ENCODE data around the gene EGFR.

The EGFR gene

GRCh38 chr7:55099821-55100543, 81.2 kb downstream of the EGFR start:
- H3K4me3 Mint-ChIP-seq = no peak overlapping the region
- H3K27ac Mint-ChIP-seq = no peak overlapping the region
- H3K4me1 Mint-ChIP-seq (ENCODE audit: low read depth) = peaks cover under 1% of the 10 kb centered on the region
- H3K27me3 Mint-ChIP-seq = peaks cover 38% of the 10 kb centered on the region
- H3K36me3 Mint-ChIP-seq (ENCODE audit: low read depth) = no peaks in the 10 kb centered on the region
- H3K9me3 Mint-ChIP-seq = no peaks in the 10 kb centered on the region

- Mint-ChIP-seq H3K4me3 (no peak overlapping the region), H3K9me3 (no peaks in the 10 kb centered on the region), H3K36me3 (ENCODE audit: low read depth) (no peaks in the 10 kb centered on the region), H3K4me1 (ENCODE audit: low read depth) (peaks cover 6% of the 10 kb centered on the region), H3K27me3 (peaks cover 34% of the 10 kb centered on the region), H3K27ac (no peak overlapping the region)
Observed at GRCh38 chr7:55100544-55101327, 81.9 kb downstream of the EGFR start.

- H3K4me1 Mint-ChIP-seq (ENCODE audit: low read depth) = peaks cover 6% of the 10 kb centered on the region
- H3K36me3 Mint-ChIP-seq (ENCODE audit: low read depth) = no peaks in the 10 kb centered on the region
- no peak overlapping the region for H3K4me3 Mint-ChIP-seq
- H3K27me3 Mint-ChIP-seq = peaks cover 34% of the 10 kb centered on the region
- no peak overlapping the region for H3K27ac Mint-ChIP-seq
- no peaks in the 10 kb centered on the region for H3K9me3 Mint-ChIP-seq
Observed at GRCh38 chr7:55101359-55101758, 82.5 kb downstream of the EGFR start.

GRCh38 chr7:55104123-55104522, 85.3 kb downstream of the EGFR start:
- Mint-ChIP-seq H3K9me3 (no peaks in the 10 kb centered on the region), H3K4me3 (no peak overlapping the region), H3K27me3 (peaks cover 50% of the 10 kb centered on the region), H3K36me3 (ENCODE audit: low read depth) (no peaks in the 10 kb centered on the region), H3K4me1 (ENCODE audit: low read depth) (peaks cover 6% of the 10 kb centered on the region), H3K27ac (no peak overlapping the region)

GRCh38 chr7:55104712-55105433, 86.1 kb downstream of the EGFR start:
- H3K9me3 Mint-ChIP-seq = no peaks in the 10 kb centered on the region
- H3K4me1 Mint-ChIP-seq (ENCODE audit: low read depth) = peaks cover 6% of the 10 kb centered on the region
- peaks cover 51% of the 10 kb centered on the region for H3K27me3 Mint-ChIP-seq
- H3K4me3 Mint-ChIP-seq = no peak overlapping the region
- H3K36me3 Mint-ChIP-seq (ENCODE audit: low read depth) = no peaks in the 10 kb centered on the region
- H3K27ac Mint-ChIP-seq = no peak overlapping the region

GRCh38 chr7:55105952-55106351, 87.1 kb downstream of the EGFR start:
- Mint-ChIP-seq H3K36me3 (ENCODE audit: low read depth) (no peaks in the 10 kb centered on the region), H3K27me3 (peaks cover 51% of the 10 kb centered on the region), H3K4me3 (no peak overlapping the region), H3K27ac (no peak overlapping the region), H3K9me3 (no peaks in the 10 kb centered on the region), H3K4me1 (ENCODE audit: low read depth) (peaks cover 6% of the 10 kb centered on the region)

- Mint-ChIP-seq H3K36me3 (ENCODE audit: low read depth) (no peaks in the 10 kb centered on the region), H3K4me1 (ENCODE audit: low read depth) (peaks cover 6% of the 10 kb centered on the region), H3K27ac (no peak overlapping the region), H3K4me3 (no peak overlapping the region), H3K9me3 (no peaks in the 10 kb centered on the region), H3K27me3 (peaks cover 36% of the 10 kb centered on the region)
Observed at GRCh38 chr7:55107946-55108345, 89.1 kb downstream of the EGFR start.

- no peaks in the 10 kb centered on the region for H3K36me3 Mint-ChIP-seq (ENCODE audit: low read depth)
Observed at GRCh38 chr7:55108401-55108800, 89.6 kb downstream of the EGFR start.

GRCh38 chr7:55108818-55109217, 90.0 kb downstream of the EGFR start:
- H3K36me3 Mint-ChIP-seq (ENCODE audit: low read depth) = no peaks in the 10 kb centered on the region
- H3K4me3 Mint-ChIP-seq = no peak overlapping the region
- peaks cover 33% of the 10 kb centered on the region for H3K27me3 Mint-ChIP-seq
- H3K9me3 Mint-ChIP-seq = no peaks in the 10 kb centered on the region
- H3K4me1 Mint-ChIP-seq (ENCODE audit: low read depth) = peaks cover 6% of the 10 kb centered on the region
- no peak overlapping the region for H3K27ac Mint-ChIP-seq

More at GRCh38 chr7:55108401-55108800, 89.6 kb downstream of the EGFR start:
- Mint-ChIP-seq H3K4me1 (ENCODE audit: low read depth) (peaks cover 6% of the 10 kb centered on the region), H3K27ac (no peak overlapping the region), H3K9me3 (no peaks in the 10 kb centered on the region), H3K4me3 (no peak overlapping the region), H3K27me3 (peaks cover 35% of the 10 kb centered on the region)

GRCh38 chr7:55109404-55110167, 90.8 kb downstream of the EGFR start:
- Mint-ChIP-seq H3K27me3 (peaks cover 31% of the 10 kb centered on the region), H3K4me1 (ENCODE audit: low read depth) (peaks cover 6% of the 10 kb centered on the region), H3K4me3 (no peak overlapping the region), H3K36me3 (ENCODE audit: low read depth) (no peaks in the 10 kb centered on the region), H3K9me3 (no peaks in the 10 kb centered on the region), H3K27ac (no peak overlapping the region)

- no peaks in the 10 kb centered on the region for H3K9me3 Mint-ChIP-seq
- no peaks in the 10 kb centered on the region for H3K36me3 Mint-ChIP-seq (ENCODE audit: low read depth)
- no peak overlapping the region for H3K27ac Mint-ChIP-seq
- H3K27me3 Mint-ChIP-seq = peaks cover 29% of the 10 kb centered on the region
- peaks cover under 1% of the 10 kb centered on the region for H3K4me1 Mint-ChIP-seq (ENCODE audit: low read depth)
- H3K4me3 Mint-ChIP-seq = no peak overlapping the region
Observed at GRCh38 chr7:55110282-55110992, 91.6 kb downstream of the EGFR start.

GRCh38 chr7:55110993-55111361, 92.2 kb downstream of the EGFR start:
- no peaks in the 10 kb centered on the region for H3K9me3 Mint-ChIP-seq
- H3K27ac Mint-ChIP-seq = no peak overlapping the region

GRCh38 chr7:55112056-55112455, 93.2 kb downstream of the EGFR start:
- Mint-ChIP-seq H3K9me3 (no peaks in the 10 kb centered on the region), H3K4me1 (ENCODE audit: low read depth) (no peaks in the 10 kb centered on the region), H3K36me3 (ENCODE audit: low read depth) (no peaks in the 10 kb centered on the region), H3K27me3 (peaks cover 23% of the 10 kb centered on the region), H3K4me3 (no peak overlapping the region), H3K27ac (no peak overlapping the region)

More at GRCh38 chr7:55110993-55111361, 92.2 kb downstream of the EGFR start:
- peaks cover 29% of the 10 kb centered on the region for H3K27me3 Mint-ChIP-seq
- no peaks in the 10 kb centered on the region for H3K4me1 Mint-ChIP-seq (ENCODE audit: low read depth)
- no peak overlapping the region for H3K4me3 Mint-ChIP-seq
- no peaks in the 10 kb centered on the region for H3K36me3 Mint-ChIP-seq (ENCODE audit: low read depth)

All from stimulated activated naive CD8-positive, alpha-beta T cell treated with anti-CD3 and anti-CD28 coated beads, Interleukin-15, Interleukin-2, amounts not matched to agents 100 ng/mL and 50 ng/mL, for 24 hours (primary cell).